B cell (primary cell): ENCODE data around the gene STX10. TPM values are rescaled to one million over a fixed set of nuclear protein-coding genes. Genes with fewer than 3 reads are reported as not detected.

ENCODE experiments used
- ATAC-seq: fragments of 200-7000 bp; cut with Tn5 transposase; one replicate; pipeline ENCODE4 v1.10.0; 2021; ENCODE audit warnings: low read depth, mild to moderate bottlenecking, moderate number of reproducible peaks, moderate library complexity
- CTCF ChIA-PET: fragments of 350-600 bp; sonication (Branson Sonifier 250); formaldehyde crosslinking; loops from one replicate; lab custom pipeline; 2021; ENCODE audit warnings: antibody characterized with exemption, inconsistent platforms; lab: Charles Lee
- POLR2A ChIA-PET: fragments of 350-600 bp; sonication (Branson Sonifier 250); formaldehyde crosslinking; loops from one replicate; lab custom pipeline; 2021; ENCODE audit warnings: antibody characterized with exemption; lab: Charles Lee
- DNase-seq: peaks from one replicate; pipeline ENCODE4 v3.0.0; 2013
- H2AFZ ChIP-seq: 2 replicates; pipeline ENCODE4 v1.6.1; 2012; ENCODE audit warnings: mild to moderate bottlenecking, low read depth, low read length; ENCODE audit not compliant: insufficient read depth, poor library complexity, severe bottlenecking
- H3K27ac ChIP-seq, 2 donors: 1 replicate in 1 of 2; 2 replicates in 1 of 2; pipeline ENCODE4 v1.5.1; 2012 to 2013; ENCODE audit warnings: low read length in 2 of 2, mild to moderate bottlenecking in 2 of 2, moderate library complexity in 1 of 2
- H3K27me3 ChIP-seq, 4 experiments: fragments of 200-600 bp in 1 of 4; sonication (generic) in 1 of 4; replicated peaks in 1 of 4; 1 replicate in 2 of 4; 2 replicates in 2 of 4; pipeline versions ENCODE4 v1.6.1 to v1.7.0; 2013 to 2016; ENCODE audit warnings: low read length in 3 of 4, mild to moderate bottlenecking in 2 of 4, mixed read lengths in 1 of 4, moderate library complexity in 1 of 4; ENCODE audit not compliant: insufficient read depth in 4 of 4, control insufficient read depth in 3 of 4; ENCODE audit errors: control extremely low read depth in 1 of 4
- H3K36me3 ChIP-seq, 2 experiments: replicated peaks in 1 of 2; 1 replicate in 1 of 2; 2 replicates in 1 of 2; pipeline versions ENCODE4 v1.6.1 to v1.7.1; 2013; ENCODE audit warnings: low read length in 1 of 2; ENCODE audit not compliant: insufficient read depth in 2 of 2, control insufficient read depth in 1 of 2; ENCODE audit errors: control extremely low read depth in 1 of 2, extremely low read depth in 1 of 2
- H3K4me1 ChIP-seq, 2 donors: fragments of 200-600 bp in 1 of 2; sonication (generic) in 1 of 2; 1 replicate in 1 of 2; 2 replicates in 1 of 2; pipeline versions ENCODE4 v1.5.1 to v1.6.1; 2013 to 2017; ENCODE audit warnings: low read length in 2 of 2; ENCODE audit not compliant: control insufficient read depth in 2 of 2, insufficient read depth in 2 of 2
- H3K4me2 ChIP-seq: replicated peaks from 2 replicates; pipeline ENCODE3; 2012; ENCODE audit warnings: mild to moderate bottlenecking, low read depth, low read length; ENCODE audit not compliant: poor library complexity, severe bottlenecking
- H3K4me3 ChIP-seq, 5 experiments: fragments of 200-600 bp in 1 of 5; sonication (generic) in 1 of 5; 1 replicate in 3 of 5; 2 replicates in 2 of 5; pipeline versions ENCODE4 v1.5.1 to v1.7.0; 2011 to 2016; ENCODE audit warnings: low read length in 4 of 5, mild to moderate bottlenecking in 4 of 5, low read depth in 2 of 5, control low read depth in 1 of 5, moderate library complexity in 1 of 5; ENCODE audit not compliant: insufficient read depth in 1 of 5; ENCODE audit errors: control extremely low read depth in 1 of 5, extremely low read depth in 1 of 5
- H3K79me2 ChIP-seq: fragments of 200-600 bp; sonication (generic); one replicate; pipeline ENCODE4 v1.6.0; 2016; ENCODE audit warnings: low read length; ENCODE audit not compliant: control insufficient read depth, insufficient read depth
- H3K9ac ChIP-seq: fragments of 200-600 bp; sonication (generic); 2 replicates; pipeline ENCODE4 v1.6.1; 2017; ENCODE audit warnings: mild to moderate bottlenecking, low read length, moderate library complexity
- H3K9me3 ChIP-seq, 3 donors: one replicate each; pipeline versions ENCODE4 v1.6.1 to v1.7.1; 2013; ENCODE audit warnings: low read length in 2 of 3; ENCODE audit not compliant: control insufficient read depth in 2 of 3, insufficient read depth in 1 of 3; ENCODE audit errors: control extremely low read depth in 1 of 3
- H4K20me1 ChIP-seq: 2 replicates; pipeline ENCODE4 v1.6.0; 2012; ENCODE audit warnings: mild to moderate bottlenecking, low read length; ENCODE audit not compliant: insufficient read depth, control insufficient read depth, poor library complexity, severe bottlenecking
- H3K27ac Mint-ChIP-seq: one replicate; pipeline ENCODE4 v1.8.0; 2021; ENCODE audit warnings: mixed read lengths
- H3K27me3 Mint-ChIP-seq: one replicate; pipeline ENCODE4 v1.8.0; 2021; ENCODE audit warnings: mixed read lengths
- H3K4me1 Mint-ChIP-seq: one replicate; pipeline ENCODE4 v1.8.0; 2021; ENCODE audit warnings: mixed read lengths
- H3K4me3 Mint-ChIP-seq: one replicate; pipeline ENCODE4 v1.8.0; 2021; ENCODE audit warnings: mixed read lengths
- H3K9me3 Mint-ChIP-seq: one replicate; pipeline ENCODE4 v1.8.0; 2022; ENCODE audit warnings: mixed read lengths; ENCODE audit not compliant: insufficient read depth
- CTCF ChIP-seq: fragments of 200-600 bp; IDR thresholded peaks from one replicate; pipeline ENCODE4 v1.8.0; 2022; ENCODE audit warnings: antibody characterized with exemption, mild to moderate bottlenecking
- EZH2 ChIP-seq: IDR thresholded peaks from 2 replicates; pipeline ENCODE4 v1.6.1; 2012; ENCODE audit warnings: borderline replicate concordance, low read depth, mild to moderate bottlenecking, moderate library complexity, low read length; ENCODE audit not compliant: insufficient read depth, poor library complexity, severe bottlenecking
- WGBS: methylation state at CpG from one replicate; pipeline ENCODE4 v1.1.5; 2013; ENCODE audit warnings: missing lambda C conversion rate; ENCODE audit not compliant: insufficient coverage; 5-methylcytosine and 5-hydroxymethylcytosine counted together
- intact Hi-C: fragments of 100-400 bp; cut with micrococcal nuclease; formaldehyde crosslinking; loops from one replicate; pipeline ENCODE4 v1.10.0; 2022
- polyA plus RNA-seq: library from polyadenylated mRNA; depleted of rRNA; stranded (reverse); fragments of >200 nt; gene quantifications from 2 replicates; pipeline ENCODE4 v1.2.3, GENCODE V29; 2012
- total RNA-seq, 2 donors: library from RNA; stranded (reverse); fragments of 120-200 nt in 1 of 2; gene quantifications; 1 replicate in 1 of 2; 2 replicates in 1 of 2; pipeline versions ENCODE4 v1.2.3 to v1.2.4, GENCODE V29; 2013 to 2022

Gene STX10
- total and polyA plus RNA-seq, 2 donors (not counting 1 experiment from before 2014, with no cell fraction given): 59.0 to 147 TPM

GRCh38 chr19:13135068-13136062, 14.8 kb downstream of the STX10 start:
- intact Hi-C loops: no loop called here
- no peak overlapping the region for H3K9ac ChIP-seq
- peaks cover 0 to 28% of the 10 kb centered on the region in 2 experiments for H3K36me3 ChIP-seq
- peaks cover 57% of the 10 kb centered on the region for H3K79me2 ChIP-seq
- POLR2A ChIA-PET: no interaction called here
- H3K4me3 ChIP-seq: no peak overlapping the region
- H3K9me3 ChIP-seq: no peaks in the 10 kb centered on the region
- Mint-ChIP-seq H3K27ac (no peak overlapping the region), H3K27me3 (no peaks in the 10 kb centered on the region), H3K9me3 (no peaks in the 10 kb centered on the region), H3K4me3 (no peak overlapping the region), H3K4me1 (peaks cover 6% of the 10 kb centered on the region)
- H3K4me2 ChIP-seq: no peak overlapping the region
- no peak overlapping the region for H3K27ac ChIP-seq
- H3K4me1 ChIP-seq: no peaks in the 10 kb centered on the region
- H3K27me3 ChIP-seq: no peaks in the 10 kb centered on the region
- no peak for DNase-seq
- TF ChIP-seq EZH2: no peak
- TF ChIP-seq CTCF: no peak
- WGBS: 96% methylated on average over 60 of the region's 60 CpGs
- H2AFZ ChIP-seq: no peak overlapping the region
- peaks cover 6% of the 10 kb centered on the region for H4K20me1 ChIP-seq
- CTCF ChIA-PET: interaction anchor here (1.0 kb wide), 1 partner anchor 128 kb away, joined by 3 read pairs; no protein-coding TSS in a partner anchor
- ATAC-seq: no peak

- 100% methylated on average over 1 of the region's 3 CpGs for WGBS
- no peaks in the 10 kb centered on the region for H3K27me3 Mint-ChIP-seq
- no peak for TF ChIP-seq EZH2
- TF ChIP-seq CTCF: no peak
- no peak overlapping the region for H3K27ac Mint-ChIP-seq
- CTCF ChIA-PET: interaction anchor here (0.7 kb wide), 1 partner anchor 95 kb away, joined by 3 read pairs; no protein-coding TSS in a partner anchor
- Histone ChIP-seq H3K27ac (no peak overlapping the region), H3K36me3 (peaks cover 0 to 26% of the 10 kb centered on the region in 2 experiments), H3K9me3 (no peaks in the 10 kb centered on the region), H3K79me2 (peaks cover 64% of the 10 kb centered on the region), H4K20me1 (peaks cover 7% of the 10 kb centered on the region), H3K4me3 (no peak overlapping the region), H2AFZ (no peak overlapping the region), H3K4me2 (no peak overlapping the region), H3K9ac (no peak overlapping the region), H3K27me3 (no peaks in the 10 kb centered on the region), H3K4me1 (no peaks in the 10 kb centered on the region)
- DNase-seq (no peak), ATAC-seq (no peak)
- intact Hi-C loops: no loop called here
- no peaks in the 10 kb centered on the region for H3K9me3 Mint-ChIP-seq
- POLR2A ChIA-PET: no interaction called here
- H3K4me1 Mint-ChIP-seq: peaks cover 6% of the 10 kb centered on the region
- no peak overlapping the region for H3K4me3 Mint-ChIP-seq
Observed at GRCh38 chr19:13134626-13135025, 15.5 kb downstream of the STX10 start.
